ENCODE data around the gene AK8.

Gene AK8

DNA sequence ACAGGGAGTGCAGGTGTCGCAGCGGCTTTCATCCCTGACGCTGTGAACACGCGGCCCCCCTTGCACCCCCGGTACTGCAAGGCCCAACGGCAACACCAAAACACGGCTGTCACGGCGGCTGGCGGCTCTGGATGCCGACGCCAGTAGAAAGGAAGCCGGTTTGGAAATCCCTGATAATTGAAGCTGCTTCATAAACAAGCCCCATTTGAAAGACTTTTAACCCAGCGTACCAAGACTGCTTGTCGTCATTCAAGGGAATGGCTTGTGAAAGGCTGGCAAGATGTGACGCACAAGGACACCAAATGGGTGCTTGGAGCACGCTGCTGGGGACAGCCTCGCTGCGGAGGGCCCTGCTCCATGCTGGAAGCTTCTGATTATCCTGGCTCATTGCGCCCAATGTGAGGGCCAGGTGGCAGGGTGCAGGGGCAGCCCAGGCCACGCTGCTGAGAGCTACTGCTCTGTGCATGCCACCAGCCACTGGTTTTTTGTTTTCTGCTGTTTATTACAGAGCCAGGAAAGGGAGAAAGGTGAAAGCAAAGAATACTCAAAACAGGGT, 144.7 kb downstream of the AK8 start:
- H3K27me3 ChIP-seq (ENCODE audit: insufficient read depth, low read length) = no peaks in the 10 kb centered on the region
- WGBS (ENCODE audit: extremely low coverage, insufficient coverage, insufficient read length) = no CpG with 5 or more reads among the region's 22 CpGs
- no peak overlapping the region for H4K8ac ChIP-seq (ENCODE audit: low read depth, low read length)
- peaks cover 3 to 4% of the 10 kb centered on the region in 2 experiments for H3K4me1 ChIP-seq (ENCODE audit: control insufficient read depth in 1 of 2, insufficient read depth in 2 of 2, low read length in 2 of 2)
- H3K27ac ChIP-seq (ENCODE audit: low read depth, low read length) = no peak overlapping the region
- no peak overlapping the region for H2AK5ac ChIP-seq (ENCODE audit: low read length)
- H4K12ac ChIP-seq (ENCODE audit: low read depth, low read length) = no peak overlapping the region
- H2AFZ ChIP-seq (ENCODE audit: insufficient read depth, low read length, poor library complexity) = no peak overlapping the region
- peak; percentile 36 to 74 for DNase-seq
- no peak overlapping the region for H3K18ac ChIP-seq (ENCODE audit: low read length)
- H2BK120ac ChIP-seq (ENCODE audit: insufficient read depth, low read length, poor library complexity) = no peak overlapping the region
- H2BK5ac ChIP-seq (ENCODE audit: low read depth, low read length, poor library complexity) = no peak overlapping the region
- H3K23ac ChIP-seq (ENCODE audit: low read length) = no peak overlapping the region
- H3K79me1 ChIP-seq (ENCODE audit: low read length) = no peaks in the 10 kb centered on the region
- H3K14ac ChIP-seq (ENCODE audit: low read length) = no peak overlapping the region
- H3K9me3 ChIP-seq (ENCODE audit: insufficient read depth, low read depth, low read length) = no peaks in the 10 kb centered on the region
- no peak overlapping the region for H4K91ac ChIP-seq (ENCODE audit: low read depth, low read length)
- H3K79me2 ChIP-seq (ENCODE audit: control insufficient read depth, insufficient read depth, low read length, poor library complexity) = no peaks in the 10 kb centered on the region
- no peak overlapping the region for H3K4me3 ChIP-seq (ENCODE audit: low read depth, low read length)
- no peak overlapping the region for H2BK12ac ChIP-seq (ENCODE audit: low read length)
- H3K9ac ChIP-seq (ENCODE audit: low read length) = no peak overlapping the region
- H3K4ac ChIP-seq (ENCODE audit: low read depth, low read length) = no peak overlapping the region
- H3K4me2 ChIP-seq (ENCODE audit: low read length) = no peak overlapping the region
- H3K36me3 ChIP-seq (ENCODE audit: control insufficient read depth in 1 of 2, insufficient read depth in 2 of 2, low read length in 2 of 2) = no peaks in the 10 kb centered on the region

- Histone ChIP-seq H2BK12ac (ENCODE audit: low read length) (peak overlapping the region; percentile 4), H3K4me2 (ENCODE audit: low read length) (no peak overlapping the region), H3K4ac (ENCODE audit: low read depth, low read length) (no peak overlapping the region), H2BK5ac (ENCODE audit: low read depth, low read length, poor library complexity) (no peak overlapping the region), H3K4me1 (ENCODE audit: control insufficient read depth in 1 of 2, insufficient read depth in 2 of 2, low read length in 2 of 2) (peaks cover 3 to 4% of the 10 kb centered on the region in 2 experiments), H2AFZ (ENCODE audit: insufficient read depth, low read length, poor library complexity) (no peak overlapping the region), H2AK5ac (ENCODE audit: low read length) (no peak overlapping the region), H3K14ac (ENCODE audit: low read length) (no peak overlapping the region), H3K79me1 (ENCODE audit: low read length) (no peaks in the 10 kb centered on the region), H4K12ac (ENCODE audit: low read depth, low read length) (no peak overlapping the region), H3K4me3 (ENCODE audit: low read depth, low read length) (no peak overlapping the region), H4K8ac (ENCODE audit: low read depth, low read length) (no peak overlapping the region), H3K27ac (ENCODE audit: low read depth, low read length) (no peak overlapping the region), H3K36me3 (ENCODE audit: control insufficient read depth in 1 of 2, insufficient read depth in 2 of 2, low read length in 2 of 2) (no peaks in the 10 kb centered on the region), H3K18ac (ENCODE audit: low read length) (no peak overlapping the region), H4K91ac (ENCODE audit: low read depth, low read length) (no peak overlapping the region), H3K27me3 (ENCODE audit: insufficient read depth, low read length) (no peaks in the 10 kb centered on the region), H2BK120ac (ENCODE audit: insufficient read depth, low read length, poor library complexity) (no peak overlapping the region), H3K23ac (ENCODE audit: low read length) (no peak overlapping the region), H3K9me3 (ENCODE audit: insufficient read depth, low read depth, low read length) (no peaks in the 10 kb centered on the region), H3K9ac (ENCODE audit: low read length) (no peak overlapping the region), H3K79me2 (ENCODE audit: control insufficient read depth, insufficient read depth, low read length, poor library complexity) (no peaks in the 10 kb centered on the region)
- peak; percentile 97 to 98 for DNase-seq
- no CpG with 5 or more reads among the region's 17 CpGs for WGBS (ENCODE audit: extremely low coverage, insufficient coverage, insufficient read length)
Observed at GRCh38 chr9:132732326-132733259, 145.5 kb downstream of the AK8 start.

- Histone ChIP-seq H3K14ac (ENCODE audit: low read length) (no peak overlapping the region), H3K18ac (ENCODE audit: low read length) (no peak overlapping the region), H3K4me1 (ENCODE audit: control insufficient read depth in 1 of 2, insufficient read depth in 2 of 2, low read length in 2 of 2) (peaks cover 3 to 4% of the 10 kb centered on the region in 2 experiments), H2AFZ (ENCODE audit: insufficient read depth, low read length, poor library complexity) (no peak overlapping the region), H3K9ac (ENCODE audit: low read length) (no peak overlapping the region), H3K27ac (ENCODE audit: low read depth, low read length) (no peak overlapping the region), H3K4ac (ENCODE audit: low read depth, low read length) (no peak overlapping the region), H3K9me3 (ENCODE audit: insufficient read depth, low read depth, low read length) (no peaks in the 10 kb centered on the region), H2BK120ac (ENCODE audit: insufficient read depth, low read length, poor library complexity) (no peak overlapping the region), H3K79me2 (ENCODE audit: control insufficient read depth, insufficient read depth, low read length, poor library complexity) (no peaks in the 10 kb centered on the region), H2BK5ac (ENCODE audit: low read depth, low read length, poor library complexity) (no peak overlapping the region), H3K79me1 (ENCODE audit: low read length) (no peaks in the 10 kb centered on the region), H4K12ac (ENCODE audit: low read depth, low read length) (no peak overlapping the region), H3K4me2 (ENCODE audit: low read length) (no peak overlapping the region), H3K27me3 (ENCODE audit: insufficient read depth, low read length) (no peaks in the 10 kb centered on the region), H4K91ac (ENCODE audit: low read depth, low read length) (no peak overlapping the region), H3K23ac (ENCODE audit: low read length) (no peak overlapping the region), H2BK12ac (ENCODE audit: low read length) (no peak overlapping the region), H4K8ac (ENCODE audit: low read depth, low read length) (no peak overlapping the region), H3K36me3 (ENCODE audit: control insufficient read depth in 1 of 2, insufficient read depth in 2 of 2, low read length in 2 of 2) (no peaks in the 10 kb centered on the region), H2AK5ac (ENCODE audit: low read length) (no peak overlapping the region), H3K4me3 (ENCODE audit: low read depth, low read length) (no peak overlapping the region)
- DNase-seq = no peak
- no CpG with 5 or more reads among the region's 3 CpGs for WGBS (ENCODE audit: extremely low coverage, insufficient coverage, insufficient read length)
Observed at GRCh38 chr9:132731230-132731629, 146.9 kb downstream of the AK8 start.

DNA sequence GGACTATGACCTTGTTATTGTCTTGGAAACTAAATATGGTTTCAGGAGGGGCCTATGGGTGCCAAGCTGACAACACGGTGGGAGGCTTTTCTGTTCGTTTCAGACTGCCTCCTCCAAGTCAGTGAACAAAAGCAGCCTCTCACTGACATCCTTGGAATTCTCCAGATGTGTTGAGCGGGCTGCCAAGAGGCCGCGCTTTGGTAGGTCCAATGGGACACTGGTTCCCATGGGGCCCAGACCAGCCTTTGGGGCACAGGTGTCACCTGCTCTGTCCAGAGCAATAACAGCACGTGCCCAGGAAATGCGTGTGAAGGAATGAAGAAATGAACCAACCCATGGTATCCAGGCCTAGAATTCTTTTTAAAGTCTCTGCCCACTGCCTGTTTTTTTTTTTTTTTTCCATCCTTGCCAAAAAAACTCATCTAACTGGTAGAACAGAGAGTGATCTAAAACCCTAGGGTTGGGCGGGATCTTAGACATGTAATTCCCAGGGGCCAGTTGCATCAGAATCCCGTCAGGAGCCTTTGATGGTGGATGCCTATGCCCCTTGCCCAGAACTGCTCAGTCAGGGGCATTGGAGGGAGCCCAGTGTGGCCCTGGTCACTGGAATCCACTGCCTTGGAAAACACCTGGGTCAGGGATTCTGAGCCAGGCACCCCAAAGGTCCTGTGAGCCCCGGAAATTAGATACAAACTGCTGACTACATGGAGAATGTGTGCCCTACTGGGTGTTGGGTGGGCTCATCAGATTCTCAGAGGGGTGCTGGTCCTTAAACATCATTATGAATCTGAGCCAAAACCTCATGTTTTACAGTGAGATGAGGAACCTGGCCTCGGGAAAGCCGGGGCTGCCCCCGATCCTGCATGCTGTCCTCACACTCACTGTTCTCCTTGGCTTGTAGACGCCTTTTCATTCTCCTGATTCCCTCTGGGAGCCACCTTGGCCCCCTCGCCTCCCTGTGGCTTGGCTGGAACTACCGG, 147.7 kb downstream of the AK8 start:
- no peak overlapping the region for H3K23ac ChIP-seq (ENCODE audit: low read length)
- H3K27ac ChIP-seq (ENCODE audit: low read depth, low read length) = no peak overlapping the region
- no peak overlapping the region for H3K4ac ChIP-seq (ENCODE audit: low read depth, low read length)
- peak overlapping the region; percentile 67 for H4K91ac ChIP-seq (ENCODE audit: low read depth, low read length)
- no peak overlapping the region for H2AFZ ChIP-seq (ENCODE audit: insufficient read depth, low read length, poor library complexity)
- no peak overlapping the region for H2BK120ac ChIP-seq (ENCODE audit: insufficient read depth, low read length, poor library complexity)
- no peaks in the 10 kb centered on the region for H3K36me3 ChIP-seq (ENCODE audit: control insufficient read depth in 1 of 2, insufficient read depth in 2 of 2, low read length in 2 of 2)
- no CpG with 5 or more reads among the region's 16 CpGs for WGBS (ENCODE audit: extremely low coverage, insufficient coverage, insufficient read length)
- peak overlapping the region; percentile 13 for H4K8ac ChIP-seq (ENCODE audit: low read depth, low read length)
- no peak overlapping the region for H3K14ac ChIP-seq (ENCODE audit: low read length)
- no peak overlapping the region for H4K12ac ChIP-seq (ENCODE audit: low read depth, low read length)
- no peak overlapping the region for H3K4me3 ChIP-seq (ENCODE audit: low read depth, low read length)
- H2BK5ac ChIP-seq (ENCODE audit: low read depth, low read length, poor library complexity) = no peak overlapping the region
- H3K79me2 ChIP-seq (ENCODE audit: control insufficient read depth, insufficient read depth, low read length, poor library complexity) = no peaks in the 10 kb centered on the region
- H3K18ac ChIP-seq (ENCODE audit: low read length) = no peak overlapping the region
- H3K4me1 ChIP-seq (ENCODE audit: control insufficient read depth in 1 of 2, insufficient read depth in 2 of 2, low read length in 2 of 2) = peaks cover 3 to 4% of the 10 kb centered on the region in 2 experiments
- H2AK5ac ChIP-seq (ENCODE audit: low read length) = no peak overlapping the region
- peak; percentile 18 to 22 for DNase-seq
- H3K4me2 ChIP-seq (ENCODE audit: low read length) = no peak overlapping the region
- H3K9ac ChIP-seq (ENCODE audit: low read length) = no peak overlapping the region
- H3K9me3 ChIP-seq (ENCODE audit: insufficient read depth, low read depth, low read length) = no peaks in the 10 kb centered on the region
- no peaks in the 10 kb centered on the region for H3K79me1 ChIP-seq (ENCODE audit: low read length)
- no peaks in the 10 kb centered on the region for H3K27me3 ChIP-seq (ENCODE audit: insufficient read depth, low read length)
- H2BK12ac ChIP-seq (ENCODE audit: low read length) = no peak overlapping the region
